Neutrophil (primary cell): ENCODE results near the gene MACROD1.

Experiments used
- H3K27ac ChIP-seq: fragments of 200-600 bp; sonication (generic); 2 replicates; pipeline ENCODE4 v1.5.1; 2016; ENCODE audit warnings: mild to moderate bottlenecking, moderate library complexity
- H3K27me3 ChIP-seq: fragments of 200-600 bp; sonication (generic); 2 replicates; pipeline ENCODE4 v1.6.0; 2016; ENCODE audit warnings: mild to moderate bottlenecking
- H3K36me3 ChIP-seq: fragments of 200-600 bp; sonication (generic); 2 replicates; pipeline ENCODE4 v1.5.1; 2017
- H3K4me1 ChIP-seq, 2 experiments: fragments of 200-600 bp in 1 of 2; sonication (generic) in 1 of 2; 1 replicate in 1 of 2; 2 replicates in 1 of 2; pipeline versions ENCODE4 v1.5.1 to v1.6.1; 2013 to 2016; ENCODE audit warnings: low read depth in 1 of 2, low read length in 1 of 2, mild to moderate bottlenecking in 1 of 2, moderate library complexity in 1 of 2; ENCODE audit not compliant: control insufficient read depth in 1 of 2, insufficient read depth in 1 of 2
- H3K4me3 ChIP-seq, 2 experiments: fragments of 200-600 bp in 1 of 2; sonication (generic) in 1 of 2; 1 replicate in 1 of 2; 2 replicates in 1 of 2; pipeline ENCODE4 v1.5.1; 2013 to 2016; ENCODE audit warnings: low read depth in 1 of 2, low read length in 1 of 2, mild to moderate bottlenecking in 1 of 2, moderate library complexity in 1 of 2
- H3K9me3 ChIP-seq: fragments of 200-600 bp; sonication (generic); 2 replicates; pipeline ENCODE4 v1.5.1; 2016
- TF ChIP-seq, protein P1 (sequence below): fragments of 200-600 bp; sonication (generic); IDR thresholded peaks from 2 replicates; pipeline ENCODE4 v1.5.1; 2016; ENCODE audit warnings: antibody characterized with exemption

MACROD1 gene

DNA sequence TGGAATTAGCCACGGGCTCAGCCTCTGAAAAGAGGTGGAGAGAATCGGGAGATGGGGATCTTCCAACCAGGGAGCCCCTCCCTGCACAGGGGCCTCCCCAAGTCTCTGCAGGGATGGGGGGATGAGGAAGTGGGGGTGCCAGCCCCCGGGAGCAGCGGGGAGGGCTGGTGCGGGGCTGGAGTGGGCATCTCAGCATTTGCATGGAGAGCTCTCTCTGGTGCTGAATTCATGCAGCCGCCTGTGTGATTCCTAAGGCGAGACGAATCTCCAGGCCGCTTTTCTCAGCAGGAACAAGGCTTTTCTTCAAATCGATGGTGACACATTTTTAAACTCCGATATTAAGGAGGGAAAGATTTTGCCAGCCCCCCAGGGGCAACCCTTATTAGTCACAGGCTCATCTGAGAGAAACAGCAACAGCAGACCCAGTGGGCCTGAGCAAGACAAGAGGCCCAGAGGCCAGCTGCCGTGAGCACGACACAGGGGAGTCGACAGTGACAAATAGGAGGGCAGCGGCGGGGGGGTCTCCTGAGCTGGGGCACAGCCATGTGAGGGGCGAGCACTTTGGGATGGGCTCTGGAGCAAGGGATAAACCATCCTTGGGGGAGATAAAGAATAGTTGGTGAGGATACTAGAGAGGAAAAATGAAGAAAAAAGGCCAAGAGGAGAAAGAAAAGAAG lies 29.0 kb downstream of the MACROD1 start:
- Histone ChIP-seq H3K27ac (no peak overlapping the region), H3K4me1 (no peaks in the 10 kb centered on the region), H3K9me3 (no peaks in the 10 kb centered on the region), H3K36me3 (no peaks in the 10 kb centered on the region), H3K4me3 (no peak overlapping the region), H3K27me3 (peaks cover 14% of the 10 kb centered on the region)
- TF ChIP-seq, protein P1, sequence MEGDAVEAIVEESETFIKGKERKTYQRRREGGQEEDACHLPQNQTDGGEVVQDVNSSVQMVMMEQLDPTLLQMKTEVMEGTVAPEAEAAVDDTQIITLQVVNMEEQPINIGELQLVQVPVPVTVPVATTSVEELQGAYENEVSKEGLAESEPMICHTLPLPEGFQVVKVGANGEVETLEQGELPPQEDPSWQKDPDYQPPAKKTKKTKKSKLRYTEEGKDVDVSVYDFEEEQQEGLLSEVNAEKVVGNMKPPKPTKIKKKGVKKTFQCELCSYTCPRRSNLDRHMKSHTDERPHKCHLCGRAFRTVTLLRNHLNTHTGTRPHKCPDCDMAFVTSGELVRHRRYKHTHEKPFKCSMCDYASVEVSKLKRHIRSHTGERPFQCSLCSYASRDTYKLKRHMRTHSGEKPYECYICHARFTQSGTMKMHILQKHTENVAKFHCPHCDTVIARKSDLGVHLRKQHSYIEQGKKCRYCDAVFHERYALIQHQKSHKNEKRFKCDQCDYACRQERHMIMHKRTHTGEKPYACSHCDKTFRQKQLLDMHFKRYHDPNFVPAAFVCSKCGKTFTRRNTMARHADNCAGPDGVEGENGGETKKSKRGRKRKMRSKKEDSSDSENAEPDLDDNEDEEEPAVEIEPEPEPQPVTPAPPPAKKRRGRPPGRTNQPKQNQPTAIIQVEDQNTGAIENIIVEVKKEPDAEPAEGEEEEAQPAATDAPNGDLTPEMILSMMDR, result no peak

DNA sequence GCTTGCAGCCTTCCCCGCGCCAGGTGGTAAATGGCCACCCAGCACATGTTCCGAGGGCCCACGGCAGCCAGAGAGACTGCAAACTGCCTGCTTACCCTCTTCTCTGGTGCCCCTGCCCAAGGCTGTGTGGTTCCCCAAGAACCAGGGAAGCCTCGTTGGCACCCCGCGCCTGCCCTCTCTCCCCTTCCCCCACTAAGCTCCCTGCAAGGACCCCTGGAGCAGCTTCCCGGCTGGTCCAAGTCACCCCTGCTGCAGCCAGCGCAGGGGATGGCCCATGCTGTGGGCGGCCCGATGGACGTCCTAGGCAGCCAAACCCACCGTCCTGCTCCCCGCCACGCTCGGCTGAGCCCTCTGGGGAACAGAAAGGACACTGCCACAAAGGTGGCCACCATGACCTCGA lies 30.2 kb downstream of the MACROD1 start:
- H3K4me3 ChIP-seq, result no peak overlapping the region
- no peaks in the 10 kb centered on the region for H3K9me3 ChIP-seq
- H3K36me3 ChIP-seq, result no peaks in the 10 kb centered on the region
- no peak overlapping the region for H3K27ac ChIP-seq
- TF ChIP-seq, protein P1, result no peak
- H3K4me1 ChIP-seq, result no peaks in the 10 kb centered on the region
- peaks cover 26% of the 10 kb centered on the region for H3K27me3 ChIP-seq

DNA sequence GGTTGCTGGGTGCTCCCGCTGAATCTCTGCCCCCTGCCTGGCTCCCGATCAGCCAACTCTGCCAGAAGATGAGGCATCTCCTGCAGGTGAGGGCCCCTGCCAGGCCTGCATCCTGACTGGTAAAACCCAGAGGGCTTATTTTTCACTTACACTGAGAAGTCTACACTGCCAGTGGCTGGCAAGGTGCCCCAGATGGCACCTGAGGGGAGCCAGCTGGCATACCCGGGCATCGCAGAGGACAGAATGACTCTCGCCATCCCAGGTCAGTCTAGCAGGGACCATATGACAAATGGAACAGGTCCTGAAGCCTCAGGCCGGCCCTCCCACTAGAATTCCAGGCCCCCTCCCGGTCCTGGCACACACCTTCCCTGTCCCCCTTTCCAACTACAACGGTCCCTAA lies 30.9 kb downstream of the MACROD1 start:
- TF ChIP-seq, protein P1, result no peak
- Histone ChIP-seq H3K4me1 (no peaks in the 10 kb centered on the region), H3K4me3 (no peak overlapping the region), H3K27me3 (peaks cover 30% of the 10 kb centered on the region), H3K27ac (no peak overlapping the region), H3K9me3 (no peaks in the 10 kb centered on the region), H3K36me3 (no peaks in the 10 kb centered on the region)

DNA sequence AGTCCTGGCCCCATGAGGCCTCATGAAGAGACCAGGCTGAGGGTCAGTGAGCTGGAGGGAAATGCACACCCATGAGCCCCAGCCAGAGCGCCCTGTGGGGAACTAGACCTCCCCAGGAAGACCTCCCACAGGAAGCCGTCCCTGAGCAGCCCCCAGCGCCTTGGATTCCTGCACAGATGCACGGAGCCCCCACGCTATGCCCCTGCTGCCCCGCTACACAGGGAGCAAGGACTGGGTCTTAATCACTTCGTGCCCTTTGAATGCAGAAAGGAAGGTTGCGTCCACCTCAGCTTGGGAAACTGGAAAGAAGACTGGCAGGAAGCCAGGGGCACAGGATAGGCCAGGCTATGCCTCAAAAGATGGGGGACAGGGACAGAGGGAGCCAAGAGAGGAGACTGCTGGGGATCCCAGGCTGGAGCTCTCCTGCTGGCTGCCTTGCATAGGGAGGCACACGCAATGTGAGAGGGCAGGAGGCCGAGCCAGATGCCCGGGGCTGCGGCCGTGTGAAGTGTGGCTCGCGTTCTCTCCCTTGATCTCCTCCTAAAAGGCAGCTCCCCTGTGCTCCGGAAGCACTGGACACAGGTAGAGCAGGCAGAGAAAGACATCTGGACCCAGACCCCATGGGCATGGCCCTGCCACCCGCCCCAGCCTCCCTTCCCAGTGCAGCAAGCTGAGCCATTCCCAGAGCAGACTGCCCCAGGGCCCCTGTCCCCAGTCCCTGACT lies 32.8 kb downstream of the MACROD1 start:
- H3K4me3 ChIP-seq, result no peak overlapping the region
- H3K9me3 ChIP-seq, result no peaks in the 10 kb centered on the region
- H3K27me3 ChIP-seq, result peaks cover 30% of the 10 kb centered on the region
- no peak overlapping the region for H3K27ac ChIP-seq
- TF ChIP-seq, protein P1, result no peak
- no peaks in the 10 kb centered on the region for H3K4me1 ChIP-seq
- no peaks in the 10 kb centered on the region for H3K36me3 ChIP-seq

DNA sequence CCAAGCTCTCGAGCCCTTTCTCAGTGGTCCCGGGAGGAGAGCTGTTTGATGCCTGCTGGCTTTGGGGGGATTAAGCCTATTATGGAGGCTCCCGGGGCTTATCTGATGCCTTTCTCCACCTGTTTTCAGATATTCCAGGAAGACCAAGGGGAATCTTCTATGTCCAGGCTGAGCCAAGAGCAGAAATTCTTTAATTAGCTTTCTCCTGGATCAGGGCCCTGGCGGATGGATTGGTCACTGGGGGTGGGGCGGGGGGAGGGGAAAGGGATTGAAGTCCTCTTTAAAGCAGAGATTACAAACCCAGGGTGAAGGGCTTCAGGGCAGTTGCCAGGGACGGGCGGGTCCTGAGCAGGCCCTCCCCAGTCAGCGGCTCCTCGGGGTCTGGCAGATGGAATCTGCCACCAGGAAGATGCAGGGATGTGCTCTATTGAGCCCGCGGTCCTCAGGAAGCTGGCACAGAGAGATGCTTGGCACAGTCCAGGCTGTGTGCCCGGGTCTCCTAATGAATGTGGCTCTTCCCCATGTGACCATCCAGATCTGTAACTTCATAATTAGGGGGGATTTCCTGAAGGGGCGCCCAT lies 33.6 kb downstream of the MACROD1 start:
- Histone ChIP-seq H3K4me3 (no peak overlapping the region), H3K9me3 (no peaks in the 10 kb centered on the region), H3K27me3 (peaks cover 30% of the 10 kb centered on the region), H3K4me1 (no peaks in the 10 kb centered on the region), H3K36me3 (no peaks in the 10 kb centered on the region), H3K27ac (no peak overlapping the region)
- TF ChIP-seq, protein P1, result no peak
